Frontal cortex (tissue), 4 donors: ENCODE data around the gene TRIP13. TPM values are rescaled to one million over a fixed set of nuclear protein-coding genes. Genes with fewer than 3 reads are reported as not detected.

Source experiments
- DNase-seq, 2 donors: peaks; one replicate each; pipeline ENCODE4 v3.0.0; 2012; ENCODE audit warnings: low spot score in 2 of 2
- FAIRE-seq: peaks from 2 replicates; lab custom pipeline; 2012; peaks lifted over from hg19 to GRCh38; lab: Jason Lieb, UNC
- total RNA-seq: library from RNA; depleted of rRNA; stranded (reverse); fragments of >200 nt; gene quantifications from one replicate; pipeline ENCODE4 v1.2.3, GENCODE V29; 2014
- donor health status: control.
- donor health status: control.
- donor health status: control.

Gene TRIP13
- total RNA-seq, 1 donor from 2014 or later: 8.2 TPM

DNA sequence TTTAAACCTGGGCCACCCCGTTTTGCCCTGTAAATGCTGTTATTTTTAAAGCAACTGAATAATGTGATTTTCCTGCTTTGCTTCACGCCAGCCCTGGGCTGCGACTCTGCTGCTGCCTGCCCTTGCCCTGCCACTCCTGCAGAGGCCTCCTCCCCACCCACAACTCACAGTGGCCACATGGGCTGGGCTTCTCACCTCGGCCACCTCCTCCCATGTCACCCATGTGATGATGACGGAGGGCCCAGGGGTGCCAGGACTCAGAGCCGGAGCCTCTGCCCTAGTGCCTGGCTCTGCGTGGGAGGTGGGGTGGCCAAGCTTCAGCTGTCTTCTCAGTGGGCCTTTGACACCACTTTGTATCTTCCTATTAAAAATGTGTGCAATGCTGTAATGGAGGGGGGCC, 67.9 kb downstream of the TRIP13 start:
- FAIRE-seq: no peak
- DNase-seq: no peak

DNA sequence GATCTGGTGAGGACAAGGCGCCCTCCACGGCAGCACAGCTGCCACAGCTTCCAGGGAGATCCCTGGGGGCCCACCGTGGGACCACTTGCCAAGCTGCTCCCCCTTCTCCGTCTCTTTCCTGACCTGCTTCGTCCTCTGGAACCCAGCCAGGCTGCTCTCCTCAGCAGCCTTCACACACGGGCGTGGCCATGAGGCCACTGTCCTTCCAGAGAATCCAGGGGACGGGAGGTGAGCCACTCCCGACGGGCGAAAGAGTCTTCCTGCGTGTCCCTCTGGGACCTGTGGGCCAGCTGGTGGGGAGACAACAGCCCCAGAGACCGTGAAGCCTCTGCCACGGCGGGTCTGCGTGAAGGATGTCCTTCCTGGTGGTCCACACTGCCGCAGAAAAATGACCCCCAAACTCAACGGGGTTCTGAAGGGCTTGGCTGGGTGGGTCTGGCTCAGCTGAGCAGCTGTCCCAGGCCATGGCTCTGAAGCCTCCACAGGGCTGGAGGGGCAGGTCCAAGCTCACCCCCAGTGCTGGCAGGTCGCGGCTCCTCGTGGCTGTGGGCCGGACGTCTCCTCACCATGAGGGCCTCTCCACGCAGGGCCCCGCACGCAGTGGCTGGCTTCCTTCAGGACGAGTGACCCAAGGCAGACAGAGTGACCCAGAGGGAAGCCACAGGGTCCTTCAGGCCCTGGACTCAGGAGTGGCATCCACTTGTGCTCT, 68.5 kb downstream of the TRIP13 start:
- FAIRE-seq (no peak), DNase-seq (no peak)

DNA sequence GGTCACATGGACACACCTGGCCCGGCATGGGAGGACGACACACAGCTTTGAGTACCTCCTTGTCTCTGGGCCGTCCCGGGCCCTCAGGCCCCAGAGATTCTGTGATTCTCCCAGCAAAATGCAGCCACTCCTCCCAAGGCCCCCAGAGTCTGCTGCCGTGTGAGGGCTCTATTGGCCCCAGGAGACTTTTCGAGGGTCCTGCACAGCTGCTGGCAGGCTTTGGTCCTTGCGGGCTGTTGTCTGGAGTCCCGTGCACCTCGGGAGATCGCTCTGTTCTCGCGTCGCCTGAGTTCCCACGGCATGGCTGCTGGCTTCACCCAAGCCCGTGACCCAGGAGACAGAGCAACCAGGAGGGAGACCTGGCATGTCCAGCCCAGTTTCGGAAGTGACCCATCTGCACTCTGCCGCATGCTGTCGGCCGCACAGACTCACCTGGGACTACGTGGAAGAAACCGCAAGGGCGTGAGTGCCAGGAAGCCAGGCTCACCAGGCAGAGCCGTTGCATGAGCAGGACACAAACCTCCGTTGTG, 69.1 kb downstream of the TRIP13 start:
- no peak for DNase-seq
- FAIRE-seq: no peak

DNA sequence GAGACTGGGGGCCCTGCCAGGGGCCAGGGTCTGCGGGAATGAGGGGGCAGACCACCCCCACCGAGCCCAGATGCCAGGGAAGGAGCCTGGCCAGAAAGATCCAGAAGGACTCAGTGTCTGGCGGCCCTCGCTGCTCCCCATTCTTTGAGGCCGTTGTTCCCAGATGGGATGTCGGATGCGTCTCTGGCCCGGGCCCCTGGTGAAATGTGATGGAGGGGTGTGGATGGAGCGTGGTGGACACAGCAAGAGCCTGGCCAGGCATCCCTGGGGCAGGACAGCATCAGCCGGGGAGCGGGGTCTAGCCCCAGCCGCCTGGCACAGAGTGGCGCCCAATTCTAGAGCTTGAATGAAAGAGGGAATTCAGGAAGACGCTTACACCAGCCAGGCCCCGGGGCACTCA, 69.7 kb downstream of the TRIP13 start:
- FAIRE-seq (no peak), DNase-seq (no peak)

DNA sequence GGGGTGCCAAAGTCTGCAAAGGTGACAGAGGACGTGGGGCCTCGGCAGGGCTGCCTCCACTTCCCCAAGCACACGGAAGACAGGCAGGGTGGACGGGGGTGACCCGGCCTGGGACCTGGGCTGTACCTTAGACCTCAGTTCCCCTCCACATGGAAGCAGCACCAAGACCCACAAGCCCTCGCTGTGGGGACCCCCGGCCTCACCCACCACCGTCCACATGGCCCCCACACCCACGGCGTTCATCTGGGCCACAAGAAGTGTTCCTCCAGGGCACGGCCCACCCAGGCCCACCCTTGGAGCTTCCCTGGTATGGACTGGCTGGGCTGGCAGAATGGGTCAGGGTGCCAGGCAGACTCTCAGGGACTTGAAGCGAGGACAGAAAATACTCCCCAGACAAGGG, 70.1 kb downstream of the TRIP13 start:
- DNase-seq (no peak), FAIRE-seq (no peak)

DNA sequence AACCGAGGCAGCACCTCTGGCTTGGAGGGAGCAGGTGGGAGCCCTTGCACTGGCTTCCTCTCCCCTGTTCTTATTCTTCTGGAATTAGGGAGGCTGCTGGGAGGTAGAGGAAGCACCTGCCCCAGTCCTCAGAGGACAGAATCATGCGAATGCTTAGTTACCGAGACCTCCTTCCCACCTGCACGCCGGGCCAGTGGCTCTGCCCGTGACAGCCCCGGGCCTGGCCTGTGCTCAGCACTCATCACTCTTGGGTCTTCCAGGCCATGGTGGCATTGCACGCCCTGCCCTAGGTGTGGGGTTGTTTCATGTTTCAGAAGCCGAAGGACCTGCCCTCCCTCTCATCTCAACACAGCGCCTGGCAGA, 70.6 kb downstream of the TRIP13 start:
- FAIRE-seq (no peak), DNase-seq (no peak)

DNA sequence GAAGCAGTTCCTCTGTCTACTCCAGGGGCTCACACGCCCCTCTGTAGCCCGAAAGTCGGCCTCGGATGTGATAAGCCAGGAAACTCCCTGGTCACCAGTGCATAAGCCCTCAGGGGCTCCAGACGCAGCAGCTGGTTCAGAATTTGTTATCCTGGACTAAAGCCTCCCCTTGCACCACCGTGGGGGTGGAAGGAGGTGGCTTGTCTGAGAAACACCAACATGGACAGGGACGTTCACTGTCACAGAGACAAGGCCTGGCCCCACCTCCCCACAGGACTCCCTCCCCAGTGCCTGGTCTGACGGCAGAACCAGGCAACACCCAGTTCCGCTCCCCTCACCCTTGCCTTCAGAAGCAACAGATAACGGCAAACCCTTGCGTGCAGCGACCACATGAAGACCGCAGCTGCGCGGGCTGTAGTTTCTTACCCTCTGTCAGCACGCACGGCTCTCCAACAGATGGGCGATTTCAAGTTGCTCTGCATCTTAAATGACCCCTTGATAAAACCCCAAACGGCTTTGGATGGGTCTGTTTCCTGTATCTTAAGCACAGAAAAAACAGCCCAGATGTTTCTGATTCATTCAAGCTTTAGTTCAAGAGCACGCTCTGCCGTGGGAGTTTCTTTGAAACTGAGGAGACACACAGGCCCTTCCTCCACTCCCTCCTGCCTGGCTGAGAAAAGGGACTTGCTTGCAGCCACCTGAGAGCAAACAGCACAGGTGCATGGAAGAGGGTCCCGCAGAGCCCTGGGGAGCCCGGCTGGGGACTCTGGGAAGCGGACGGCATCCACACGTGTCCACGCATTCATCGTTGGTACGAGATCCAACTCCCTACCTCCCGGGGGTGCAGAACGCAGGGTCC, 71.2 kb downstream of the TRIP13 start:
- no peak for FAIRE-seq
- no peak for DNase-seq

DNA sequence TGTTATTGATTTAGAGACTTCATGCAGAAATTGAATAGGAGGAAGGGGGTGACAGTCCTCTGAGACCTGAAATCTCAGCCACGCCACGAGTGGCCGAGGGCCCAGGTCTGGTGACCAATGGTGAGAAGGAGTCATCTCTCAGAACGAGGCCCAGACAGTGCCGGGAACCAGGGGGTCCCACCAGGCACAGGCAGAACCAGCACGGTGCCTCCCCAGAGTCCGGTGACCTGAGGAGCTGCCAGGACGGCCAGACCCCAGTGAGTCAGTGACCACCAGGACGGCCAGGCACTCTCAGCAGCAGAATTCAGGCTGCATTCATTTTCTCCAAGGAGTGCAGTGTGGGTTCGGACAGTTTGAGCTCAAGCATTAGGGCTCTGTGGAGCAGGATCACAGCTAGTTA, 72.1 kb downstream of the TRIP13 start:
- DNase-seq (no peak), FAIRE-seq (no peak)

DNA sequence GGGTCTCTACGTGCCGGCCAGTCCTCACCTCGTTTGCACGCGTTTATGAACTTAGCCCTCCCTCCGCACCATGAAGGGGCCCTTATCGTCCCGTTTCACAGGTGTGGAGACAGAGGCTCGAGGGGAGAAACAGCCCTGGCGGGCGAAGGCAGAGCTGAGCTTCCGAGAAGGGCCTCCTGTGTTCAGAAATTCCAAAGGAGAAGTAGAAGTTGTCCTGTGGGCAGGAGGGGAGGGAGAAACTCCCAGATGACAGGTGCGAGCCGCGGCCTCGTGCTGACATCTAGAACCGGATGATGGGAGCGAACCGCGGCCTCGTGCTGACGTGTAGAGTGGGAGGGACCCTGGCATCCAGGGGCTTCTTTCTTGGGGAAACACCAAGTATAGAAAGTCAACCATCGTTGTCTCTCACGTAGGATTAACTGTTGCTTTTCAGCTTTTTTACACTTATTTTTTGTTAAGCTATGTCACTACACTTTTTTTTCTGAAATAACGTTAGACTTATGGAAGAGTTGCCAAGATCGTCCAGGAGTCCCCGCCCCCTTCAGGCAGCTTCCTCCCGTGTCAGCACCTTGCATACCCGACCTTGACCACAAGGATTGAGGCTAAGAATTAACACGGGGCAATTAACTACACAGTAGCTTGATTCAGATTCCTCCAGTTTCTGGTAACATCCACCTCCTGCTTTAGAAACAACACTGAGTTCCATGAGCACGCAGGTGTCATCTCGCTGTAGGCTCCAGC, 73.1 kb downstream of the TRIP13 start:
- no peak for DNase-seq
- no peak for FAIRE-seq

DNA sequence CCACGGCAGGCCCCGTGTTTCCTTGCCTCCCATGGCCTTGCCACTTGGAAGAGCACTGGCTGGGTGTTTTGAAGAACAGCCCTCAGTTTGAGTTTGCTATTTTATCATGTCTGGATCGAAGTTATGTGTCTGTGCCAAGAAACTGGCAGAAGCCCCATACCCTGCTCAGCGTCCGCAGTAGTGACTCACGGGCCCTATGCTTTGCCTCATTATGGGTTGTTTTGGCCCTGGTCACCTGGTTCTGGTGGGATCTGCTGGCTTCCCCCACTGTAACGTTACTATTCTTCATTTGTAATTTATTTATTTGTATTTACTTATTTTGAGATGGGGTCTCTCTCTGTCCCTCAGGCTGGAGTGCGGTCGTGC, 73.6 kb downstream of the TRIP13 start:
- no peak for DNase-seq
- no peak for FAIRE-seq

DNA sequence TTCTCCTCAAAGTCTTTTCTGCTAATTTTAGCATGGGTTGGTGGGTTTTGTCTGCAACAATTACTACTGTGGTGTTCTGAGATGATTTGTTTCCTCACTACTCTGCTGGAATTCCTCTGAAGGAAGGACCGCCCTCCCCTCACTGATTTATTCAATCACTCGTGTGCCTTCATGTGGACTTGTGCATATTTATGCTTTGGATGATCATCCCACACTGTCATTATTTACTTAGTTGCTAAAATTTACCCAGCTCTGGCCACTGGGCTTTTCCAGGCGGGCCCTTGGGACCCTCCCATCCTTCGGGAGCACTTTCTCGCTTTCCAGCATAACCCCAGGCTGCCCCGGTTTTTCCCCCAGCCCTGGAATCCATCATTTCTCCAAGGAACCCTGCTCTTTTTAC, 74.3 kb downstream of the TRIP13 start:
- FAIRE-seq: no peak
- no peak for DNase-seq

Other genes with a start within 250 kb of the TRIP13 start
- gene TPPP, start 199.5 kb upstream of the TRIP13 start, total RNA-seq: 13.5 TPM
- 4.5 TPM for gene ZDHHC11B, start 108.2 kb upstream of the TRIP13 start, total RNA-seq
- 5.7 TPM for gene ZDHHC11, start 41.9 kb upstream of the TRIP13 start, total RNA-seq
- 43.2 TPM for gene BRD9, start 83 bp upstream of the TRIP13 start, total RNA-seq
- gene NKD2, start 115.9 kb downstream of the TRIP13 start, total RNA-seq: 2.9 TPM
- 5.7 TPM for gene SLC12A7, start 219.2 kb downstream of the TRIP13 start, total RNA-seq